Measurements from ENCODE around the gene RNF166. TPM values are rescaled to one million over a fixed set of nuclear protein-coding genes. Genes with fewer than 3 reads are reported as not detected.
A peak's percentile ranks its signal among the peaks of the same experiment; 100 is the strongest.
"Not testable (repeated sequence)": the region's sequence is repeated elsewhere in the genome, so short reads cannot be mapped to it uniquely, and the experiment has no call there.

RNF166 gene
- total RNA-seq, 1 donor from 2014 or later: 74.2 TPM

DNA sequence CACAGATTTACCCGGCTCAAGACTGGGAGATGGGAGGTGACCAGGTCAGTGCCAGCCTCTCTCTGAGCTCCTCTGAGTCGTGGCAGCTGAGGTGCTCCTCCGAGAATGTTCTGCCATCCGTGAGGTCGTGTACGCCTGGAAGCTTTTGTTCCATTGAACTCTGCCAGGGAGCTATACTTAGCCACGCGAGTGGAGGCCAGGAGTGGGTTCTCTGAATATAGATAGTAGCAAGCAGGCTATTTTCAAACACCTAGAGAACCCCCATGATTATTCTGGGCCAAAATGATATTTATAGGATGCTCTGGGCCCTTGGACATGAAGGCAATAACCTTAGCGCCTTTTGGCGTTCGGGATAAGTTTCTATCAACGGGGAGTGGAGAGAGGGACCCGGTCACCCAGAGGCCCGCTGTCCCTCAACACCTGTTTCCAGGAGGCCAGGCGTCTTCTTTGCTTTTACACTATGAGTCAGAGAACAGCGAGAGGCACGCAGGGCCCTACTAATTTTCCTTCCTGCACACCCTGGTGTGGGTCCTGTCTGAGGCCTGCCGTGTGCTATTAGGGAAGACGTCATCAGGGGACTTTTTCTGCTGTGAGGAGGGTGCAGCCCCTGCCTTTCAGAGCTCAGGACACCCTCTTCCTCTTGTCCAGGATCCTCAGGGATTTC lies 32.4 kb downstream of the RNF166 start:
- no peaks in the 10 kb centered on the region for H3K4me1 Mint-ChIP-seq (ENCODE audit: unreplicated experiment)
- H3K4me3 Mint-ChIP-seq (ENCODE audit: unreplicated experiment): no peak overlapping the region
- no peak for DNase-seq (ENCODE audit: low spot score)
- peaks cover 5% of the 10 kb centered on the region for H3K36me3 Mint-ChIP-seq (ENCODE audit: low read depth, unreplicated experiment)
- TF ChIP-seq, protein P1, sequence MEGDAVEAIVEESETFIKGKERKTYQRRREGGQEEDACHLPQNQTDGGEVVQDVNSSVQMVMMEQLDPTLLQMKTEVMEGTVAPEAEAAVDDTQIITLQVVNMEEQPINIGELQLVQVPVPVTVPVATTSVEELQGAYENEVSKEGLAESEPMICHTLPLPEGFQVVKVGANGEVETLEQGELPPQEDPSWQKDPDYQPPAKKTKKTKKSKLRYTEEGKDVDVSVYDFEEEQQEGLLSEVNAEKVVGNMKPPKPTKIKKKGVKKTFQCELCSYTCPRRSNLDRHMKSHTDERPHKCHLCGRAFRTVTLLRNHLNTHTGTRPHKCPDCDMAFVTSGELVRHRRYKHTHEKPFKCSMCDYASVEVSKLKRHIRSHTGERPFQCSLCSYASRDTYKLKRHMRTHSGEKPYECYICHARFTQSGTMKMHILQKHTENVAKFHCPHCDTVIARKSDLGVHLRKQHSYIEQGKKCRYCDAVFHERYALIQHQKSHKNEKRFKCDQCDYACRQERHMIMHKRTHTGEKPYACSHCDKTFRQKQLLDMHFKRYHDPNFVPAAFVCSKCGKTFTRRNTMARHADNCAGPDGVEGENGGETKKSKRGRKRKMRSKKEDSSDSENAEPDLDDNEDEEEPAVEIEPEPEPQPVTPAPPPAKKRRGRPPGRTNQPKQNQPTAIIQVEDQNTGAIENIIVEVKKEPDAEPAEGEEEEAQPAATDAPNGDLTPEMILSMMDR (IDR thresholded peaks at IDR 0.05; ENCODE audit: unreplicated experiment): no peak
- no peaks in the 10 kb centered on the region for H3K9me3 Mint-ChIP-seq (ENCODE audit: unreplicated experiment)
- no peak overlapping the region for H3K27ac Mint-ChIP-seq (ENCODE audit: unreplicated experiment)
- peaks cover 4% of the 10 kb centered on the region for H3K27me3 Mint-ChIP-seq (ENCODE audit: unreplicated experiment)

DNA sequence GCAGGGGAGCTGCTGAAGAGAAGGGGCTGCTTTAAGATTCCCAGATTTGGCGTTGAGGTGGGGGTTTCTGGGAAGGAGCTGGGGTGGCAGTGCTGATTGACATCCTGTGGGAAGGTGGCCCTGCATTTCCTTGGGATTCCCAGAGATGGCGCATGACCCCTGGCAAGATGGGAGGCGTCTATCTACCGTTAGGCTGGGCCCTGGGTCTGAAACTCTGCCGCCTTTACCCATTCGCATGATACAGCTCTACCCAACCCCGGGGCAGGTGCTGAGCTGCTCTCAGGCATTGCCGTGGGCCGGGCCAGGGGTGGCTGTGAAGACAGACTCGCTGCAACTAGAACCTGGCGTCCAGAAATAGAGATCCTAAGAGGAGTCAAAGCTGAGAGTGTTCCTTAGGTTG lies 33.4 kb downstream of the RNF166 start:
- no peak overlapping the region for H3K4me3 Mint-ChIP-seq (ENCODE audit: unreplicated experiment)
- H3K4me1 Mint-ChIP-seq (ENCODE audit: unreplicated experiment): peaks cover 3% of the 10 kb centered on the region
- no peaks in the 10 kb centered on the region for H3K9me3 Mint-ChIP-seq (ENCODE audit: unreplicated experiment)
- TF ChIP-seq, protein P1 (IDR thresholded peaks at IDR 0.05; ENCODE audit: unreplicated experiment): peak; percentile 30
- DNase-seq (ENCODE audit: low spot score): peak; percentile 59
- peaks cover 9% of the 10 kb centered on the region for H3K36me3 Mint-ChIP-seq (ENCODE audit: low read depth, unreplicated experiment)
- peak overlapping the region; percentile 36 for H3K27ac Mint-ChIP-seq (ENCODE audit: unreplicated experiment)
- H3K27me3 Mint-ChIP-seq (ENCODE audit: unreplicated experiment): peaks cover 9% of the 10 kb centered on the region

DNA sequence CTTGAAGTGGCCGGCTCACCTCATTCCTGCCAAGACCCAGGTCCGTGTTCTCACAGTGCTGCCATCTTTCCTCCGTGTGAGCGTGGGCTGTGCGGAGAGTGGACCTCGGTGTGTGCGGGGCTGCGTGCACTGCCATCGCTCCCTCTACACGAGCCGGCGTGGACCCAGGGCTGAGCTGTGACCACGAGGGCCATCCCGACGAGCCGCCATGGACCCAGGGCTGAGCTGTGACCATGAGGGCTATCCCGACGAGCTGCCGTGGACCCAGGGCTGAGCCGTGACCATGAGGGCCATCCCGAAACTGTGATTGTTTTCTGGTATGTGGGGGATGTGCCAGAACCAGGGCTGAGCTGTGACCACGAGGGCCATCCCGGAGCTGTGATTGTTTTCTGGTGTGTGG lies 34.4 kb downstream of the RNF166 start:
- Mint-ChIP-seq H3K4me1 (ENCODE audit: unreplicated experiment) (peaks cover 7% of the 10 kb centered on the region), H3K27me3 (ENCODE audit: unreplicated experiment) (peaks cover 9% of the 10 kb centered on the region), H3K4me3 (ENCODE audit: unreplicated experiment) (no peak overlapping the region), H3K9me3 (ENCODE audit: unreplicated experiment) (no peaks in the 10 kb centered on the region), H3K36me3 (ENCODE audit: low read depth, unreplicated experiment) (peaks cover 12% of the 10 kb centered on the region), H3K27ac (ENCODE audit: unreplicated experiment) (no peak overlapping the region)
- TF ChIP-seq, protein P1 (IDR thresholded peaks at IDR 0.05; ENCODE audit: unreplicated experiment): no peak
- no peak for DNase-seq (ENCODE audit: low spot score)

DNA sequence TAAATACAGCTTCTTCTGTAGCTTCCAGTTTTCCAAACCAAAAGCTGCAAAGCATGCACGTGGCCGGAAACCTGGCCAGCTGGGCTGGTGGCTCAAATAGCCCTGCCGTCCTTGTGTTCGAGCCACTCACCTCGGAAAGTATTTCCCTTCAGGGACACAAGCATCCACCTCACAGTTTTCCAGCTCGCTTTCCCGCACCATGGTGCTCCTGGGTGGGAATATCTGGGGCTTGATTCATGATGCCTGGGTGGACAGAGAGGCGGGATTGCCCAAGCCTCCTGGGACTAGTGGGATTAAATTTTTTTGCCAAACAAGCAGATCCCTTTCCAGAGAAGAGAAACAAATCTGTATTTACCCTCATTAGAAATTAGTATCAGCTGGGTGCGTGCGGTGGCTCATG lies 36.2 kb downstream of the RNF166 start:
- Mint-ChIP-seq H3K36me3 (ENCODE audit: low read depth, unreplicated experiment) (peaks cover 11% of the 10 kb centered on the region), H3K4me1 (ENCODE audit: unreplicated experiment) (peaks cover 8% of the 10 kb centered on the region), H3K27ac (ENCODE audit: unreplicated experiment) (no peak overlapping the region), H3K9me3 (ENCODE audit: unreplicated experiment) (no peaks in the 10 kb centered on the region), H3K4me3 (ENCODE audit: unreplicated experiment) (no peak overlapping the region), H3K27me3 (ENCODE audit: unreplicated experiment) (peaks cover 11% of the 10 kb centered on the region)
- TF ChIP-seq, protein P1 (IDR thresholded peaks at IDR 0.05; ENCODE audit: unreplicated experiment): no peak
- no peak for DNase-seq (ENCODE audit: low spot score)

DNA sequence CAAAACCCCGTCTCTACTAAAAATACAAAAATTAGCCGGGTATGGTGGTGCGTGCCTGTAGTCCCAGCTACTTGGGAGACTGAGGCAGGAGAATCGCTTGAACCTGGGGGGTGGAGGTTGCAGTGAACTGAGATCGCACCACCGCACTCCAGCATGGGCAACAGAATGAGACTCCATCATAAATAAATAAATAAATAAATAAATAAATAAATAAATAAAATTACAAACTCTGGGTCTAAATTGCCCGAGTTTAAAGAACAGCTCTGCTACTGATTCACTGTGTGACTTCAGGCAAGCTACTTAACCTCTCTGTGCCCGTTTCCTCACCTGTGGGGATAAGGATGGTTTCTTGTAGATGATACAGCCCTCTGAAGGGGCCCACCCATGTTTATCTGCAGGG lies 36.7 kb downstream of the RNF166 start:
- H3K27ac Mint-ChIP-seq (ENCODE audit: unreplicated experiment); H3K9me3 Mint-ChIP-seq (ENCODE audit: unreplicated experiment); H3K4me1 Mint-ChIP-seq (ENCODE audit: unreplicated experiment); DNase-seq (ENCODE audit: low spot score); H3K4me3 Mint-ChIP-seq (ENCODE audit: unreplicated experiment); H3K36me3 Mint-ChIP-seq (ENCODE audit: low read depth, unreplicated experiment): not testable (repeated sequence)
- H3K27me3 Mint-ChIP-seq (ENCODE audit: unreplicated experiment): peaks cover 12% of the 10 kb centered on the region
